Measurements from ENCODE around the gene SPIRE2.
A peak's percentile ranks its signal among the peaks of the same experiment; 100 is the strongest.
"Not testable (repeated sequence)": the region's sequence is repeated elsewhere in the genome, so short reads cannot be mapped to it uniquely, and the experiment has no call there.

The SPIRE2 gene

DNA sequence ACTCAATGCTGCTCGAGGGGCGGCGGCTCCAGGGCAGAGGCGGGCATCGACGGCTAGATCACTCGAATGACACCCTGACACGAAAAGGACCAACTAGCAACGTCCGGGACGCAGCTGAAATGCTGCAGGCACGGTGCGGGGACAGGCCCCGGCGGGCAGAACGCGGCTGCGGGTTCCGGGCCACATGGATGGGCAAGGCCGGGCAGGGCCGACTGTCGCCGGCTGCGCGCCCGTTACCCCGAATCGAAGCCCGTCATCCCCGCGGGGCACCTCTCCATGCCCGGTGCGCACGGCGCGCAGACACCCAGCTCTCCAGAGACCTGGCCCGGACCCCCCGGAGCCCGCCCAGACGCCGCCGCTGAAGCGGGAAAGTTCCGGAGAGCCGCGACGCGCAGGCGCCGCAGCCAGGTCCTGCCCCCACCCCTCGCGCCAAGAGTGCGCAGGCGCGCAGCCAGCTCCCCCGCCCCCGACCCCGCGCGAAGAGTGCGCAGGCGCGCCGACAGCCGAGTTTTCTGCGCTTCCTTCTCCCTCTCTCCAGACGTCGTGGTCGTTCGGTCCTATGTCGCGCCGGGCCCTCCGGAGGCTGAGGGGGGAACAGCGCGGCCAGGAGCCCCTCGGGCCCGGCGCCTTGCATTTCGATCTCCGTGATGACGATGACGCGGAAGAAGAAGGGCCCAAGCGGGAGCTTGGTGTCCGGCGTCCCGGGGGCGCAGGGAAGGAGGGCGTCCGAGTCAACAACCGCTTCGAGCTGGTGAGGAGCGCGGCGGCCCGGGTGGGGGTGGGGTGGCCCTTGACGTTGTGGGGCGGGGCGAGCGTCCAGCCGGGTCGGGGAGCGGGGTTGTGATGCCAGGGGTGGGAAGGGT, 45.1 kb downstream of the SPIRE2 start, which contains the start of gene TCF25:
TSS of gene TCF25 (plus strand) at position 484 of the 863 bp plus-strand sequence. CDS start at position 560, 76 bp downstream.
- H3K36me3 Mint-ChIP-seq (ENCODE audit: insufficient read depth), result peaks cover 56% of the 10 kb centered on the region
- peaks cover 0 to 2% of the 10 kb centered on the region in 2 donors for H3K9me3 Mint-ChIP-seq

GRCh38 chr16:89873972-89874689, 45.9 kb downstream of the SPIRE2 start:
- Mint-ChIP-seq H3K9me3 (peaks cover 0 to 2% of the 10 kb centered on the region in 2 donors), H3K4me3 (peak overlapping the region; percentile 89 to 94), H3K27me3 (no peaks in the 10 kb centered on the region), H3K4me1 (ENCODE audit: low read depth in 2 of 2) (peaks cover 14 to 16% of the 10 kb centered on the region in 2 donors), H3K27ac (peak overlapping the region; percentile 98 to 99), H3K36me3 (ENCODE audit: insufficient read depth) (peaks cover 58% of the 10 kb centered on the region)
- peak; percentile 95 for DNase-seq
- peak; percentile 81 for ATAC-seq (replicated peaks)

More for the DNA sequence above, 45.1 kb downstream of the SPIRE2 start, which contains the start of gene TCF25:
- peaks cover 14 to 16% of the 10 kb centered on the region in 2 donors for H3K4me1 Mint-ChIP-seq (ENCODE audit: low read depth in 2 of 2)
- H3K4me3 Mint-ChIP-seq, result peak within 1 kb of the TSS; percentile 89 to 94
- H3K27ac Mint-ChIP-seq, result peak within 1 kb of the TSS; percentile 98 to 99
- DNase-seq, result peak; percentile 77 to 80 (median 78)
- ATAC-seq (replicated peaks), result peak; percentile 33
- H3K27me3 Mint-ChIP-seq, result no peaks in the 10 kb centered on the region

- Mint-ChIP-seq H3K36me3 (ENCODE audit: insufficient read depth) (peaks cover 78% of the 10 kb centered on the region), H3K4me1 (ENCODE audit: low read depth in 2 of 2) (peaks cover 14 to 19% of the 10 kb centered on the region in 2 donors)
- not testable (repeated sequence) for ATAC-seq (replicated peaks); H3K27me3 Mint-ChIP-seq; DNase-seq; H3K9me3 Mint-ChIP-seq; H3K4me3 Mint-ChIP-seq; H3K27ac Mint-ChIP-seq
Measured at GRCh38 chr16:89879123-89879522, 50.8 kb downstream of the SPIRE2 start.

DNA sequence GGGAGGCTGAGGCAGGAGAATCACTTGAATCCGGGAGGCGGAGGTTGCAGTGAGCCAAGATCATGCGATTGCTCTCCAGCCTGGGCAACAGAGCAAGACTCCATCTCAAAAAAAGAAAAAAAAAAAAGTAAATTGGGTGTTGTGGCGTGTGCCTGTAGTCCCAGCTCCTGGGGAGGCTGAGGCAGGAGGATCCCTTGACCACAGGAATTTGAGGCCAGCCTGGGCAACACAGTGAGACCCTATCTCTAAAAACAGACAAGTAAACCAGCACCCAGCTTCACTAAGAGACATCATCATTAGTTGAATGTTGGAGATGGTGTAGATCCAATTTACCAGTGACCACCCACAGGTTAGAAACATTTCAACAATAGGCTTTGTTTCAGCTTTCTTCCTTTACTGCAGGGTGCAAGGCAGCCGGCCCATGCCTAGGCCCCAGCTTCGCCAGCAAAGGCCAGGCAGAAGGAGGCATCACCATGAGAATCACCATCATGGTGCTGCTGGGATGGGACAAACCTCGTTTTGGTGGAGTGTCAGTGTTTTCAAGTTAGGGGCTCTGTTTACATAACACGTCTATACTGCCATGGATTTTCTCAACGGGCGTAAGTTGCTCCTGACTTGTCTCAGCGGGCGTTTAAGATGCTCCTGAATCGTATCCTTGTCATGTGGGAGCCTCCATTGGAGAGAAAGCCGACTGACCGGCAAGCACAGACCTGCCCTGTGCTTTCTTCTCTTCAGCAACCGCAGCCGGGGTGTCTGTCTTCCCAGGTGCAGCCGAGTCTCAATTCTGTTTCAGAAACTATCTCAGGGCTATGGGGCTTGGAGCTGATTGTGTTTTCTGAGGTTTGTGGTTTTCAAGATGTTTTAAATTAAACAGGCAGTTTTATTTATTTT, 52.4 kb downstream of the SPIRE2 start:
- peaks cover 16 to 17% of the 10 kb centered on the region in 2 donors for H3K4me1 Mint-ChIP-seq (ENCODE audit: low read depth in 2 of 2)
- H3K4me3 Mint-ChIP-seq, result no peak overlapping the region
- no peaks in the 10 kb centered on the region for H3K27me3 Mint-ChIP-seq
- DNase-seq, result no peak
- peaks cover 76% of the 10 kb centered on the region for H3K36me3 Mint-ChIP-seq (ENCODE audit: insufficient read depth)
- H3K9me3 Mint-ChIP-seq, result no peaks in the 10 kb centered on the region
- peak overlapping the region; percentile 19 to 46 for H3K27ac Mint-ChIP-seq
- no peak for ATAC-seq (replicated peaks)

DNA sequence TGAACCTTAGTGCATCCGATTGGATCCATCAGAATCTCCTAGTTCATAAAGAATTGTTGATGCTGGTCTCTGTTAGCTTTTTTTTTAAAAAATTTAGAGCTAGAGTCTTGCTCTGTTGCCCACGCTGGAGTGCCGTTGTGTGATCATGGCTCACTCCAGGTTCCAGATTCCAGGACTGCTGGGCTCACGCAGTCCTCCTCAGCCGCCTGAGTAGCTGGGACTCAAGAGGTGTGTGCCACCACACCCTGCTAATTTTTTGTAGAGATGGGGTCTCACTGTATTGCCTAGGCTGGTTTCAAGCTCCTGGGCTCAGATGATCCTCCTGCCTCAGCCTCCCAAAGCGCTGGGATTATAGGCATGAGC, 53.1 kb downstream of the SPIRE2 start:
- no peak for ATAC-seq (replicated peaks)
- Mint-ChIP-seq H3K4me3 (no peak overlapping the region), H3K9me3 (no peaks in the 10 kb centered on the region), H3K27me3 (no peaks in the 10 kb centered on the region), H3K36me3 (ENCODE audit: insufficient read depth) (peaks cover 76% of the 10 kb centered on the region), H3K27ac (peak overlapping the region in 1 of 2 donors; percentile 19), H3K4me1 (ENCODE audit: low read depth in 2 of 2) (peaks cover 16 to 17% of the 10 kb centered on the region in 2 donors)
- no peak for DNase-seq

DNA sequence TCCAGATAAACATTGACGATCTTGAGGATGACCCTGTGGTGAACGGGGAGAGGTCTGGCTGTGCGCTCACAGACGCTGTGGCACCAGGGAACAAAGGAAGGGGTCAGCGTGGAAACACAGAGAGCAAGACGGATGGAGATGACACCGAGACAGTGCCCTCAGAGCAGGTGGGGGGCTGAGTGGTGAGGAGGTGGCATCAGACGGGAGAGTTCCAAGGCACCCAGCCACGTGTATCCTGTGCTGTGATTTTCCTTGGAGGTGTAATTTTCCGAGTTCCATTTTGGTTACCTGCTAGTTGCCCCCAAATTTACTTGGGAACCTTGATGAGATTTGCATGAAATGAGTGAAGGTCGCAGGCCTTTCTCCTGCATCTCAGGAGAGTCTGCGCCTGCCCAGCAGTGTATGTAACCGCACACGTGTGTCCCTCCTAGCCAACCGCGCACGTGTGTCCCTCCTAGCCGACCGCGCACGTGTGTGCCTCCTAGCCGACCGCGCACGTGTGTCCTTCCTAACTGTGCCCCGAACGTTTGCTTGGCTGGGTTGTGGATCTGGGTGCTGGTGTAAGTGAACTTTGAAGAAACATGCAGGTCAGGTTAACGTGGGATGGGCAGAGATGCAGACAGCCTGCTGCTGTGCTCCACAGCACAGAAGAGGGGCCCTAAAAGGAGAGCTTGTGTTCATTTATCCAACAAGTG, 55.2 kb downstream of the SPIRE2 start:
- peaks cover 12 to 16% of the 10 kb centered on the region in 2 donors for H3K4me1 Mint-ChIP-seq (ENCODE audit: low read depth in 2 of 2)
- H3K9me3 Mint-ChIP-seq, result no peaks in the 10 kb centered on the region
- peaks cover 80% of the 10 kb centered on the region for H3K36me3 Mint-ChIP-seq (ENCODE audit: insufficient read depth)
- H3K4me3 Mint-ChIP-seq, result no peak overlapping the region
- DNase-seq (no peak), ATAC-seq (replicated peaks) (no peak)
- peak overlapping the region in 1 of 2 donors; percentile 38 for H3K27ac Mint-ChIP-seq
- H3K27me3 Mint-ChIP-seq, result no peaks in the 10 kb centered on the region

DNA sequence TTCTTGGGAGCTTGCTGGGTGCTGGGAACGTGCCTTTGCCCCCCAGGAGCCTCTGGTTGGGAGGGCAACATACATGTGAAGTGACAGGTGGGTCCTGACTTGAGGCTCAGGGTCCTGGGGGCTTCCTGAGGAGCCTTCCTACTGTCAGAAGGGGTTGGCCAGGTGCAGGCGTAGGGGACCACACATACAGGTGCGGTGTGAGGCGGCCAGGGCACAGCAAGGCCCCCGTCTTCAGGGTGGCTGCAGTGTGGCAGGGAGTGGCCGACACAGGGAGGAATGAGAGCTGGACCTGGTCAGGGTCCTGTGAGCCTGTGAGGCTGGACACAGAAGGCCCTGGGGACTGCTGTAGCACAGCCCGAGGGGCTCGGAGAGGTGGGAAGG, 55.8 kb downstream of the SPIRE2 start:
- no peak overlapping the region for H3K4me3 Mint-ChIP-seq
- H3K27ac Mint-ChIP-seq, result peak overlapping the region in 1 of 2 donors; percentile 38

DNA sequence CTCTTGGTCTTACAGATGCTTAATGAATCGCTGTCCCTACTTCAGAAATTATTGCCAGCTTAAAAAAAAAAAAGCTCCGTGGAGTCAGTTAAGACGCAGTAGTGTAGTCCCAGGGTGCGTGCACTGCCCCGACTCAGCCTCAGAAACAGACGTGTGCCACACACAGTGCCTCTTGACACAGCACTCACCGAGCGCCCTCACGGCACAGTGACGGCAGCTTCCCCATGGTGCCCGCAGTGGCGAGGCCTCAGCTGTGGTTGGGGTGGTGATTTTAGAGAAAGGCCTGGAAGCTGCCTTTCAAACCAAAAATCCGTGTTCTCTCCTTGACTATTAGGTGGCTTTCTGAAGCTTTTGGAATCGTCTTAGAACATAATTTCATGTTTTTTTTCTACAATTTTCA, 59.0 kb downstream of the SPIRE2 start:
- no peak for DNase-seq
- Mint-ChIP-seq H3K4me1 (ENCODE audit: low read depth in 2 of 2) (peaks cover 14 to 21% of the 10 kb centered on the region in 2 donors), H3K36me3 (ENCODE audit: insufficient read depth) (peaks cover 91% of the 10 kb centered on the region), H3K9me3 (no peaks in the 10 kb centered on the region), H3K27ac (peak overlapping the region; percentile 31 to 32), H3K27me3 (no peaks in the 10 kb centered on the region), H3K4me3 (no peak overlapping the region)
- no peak for ATAC-seq (replicated peaks)

More for the DNA sequence above, 55.8 kb downstream of the SPIRE2 start:
- Mint-ChIP-seq H3K27me3 (no peaks in the 10 kb centered on the region), H3K9me3 (no peaks in the 10 kb centered on the region), H3K36me3 (ENCODE audit: insufficient read depth) (peaks cover 84% of the 10 kb centered on the region), H3K4me1 (ENCODE audit: low read depth in 2 of 2) (peaks cover 12 to 16% of the 10 kb centered on the region in 2 donors)
- no peak for ATAC-seq (replicated peaks)
- no peak for DNase-seq

- H3K4me1 Mint-ChIP-seq (ENCODE audit: low read depth in 2 of 2), result peaks cover 5 to 16% of the 10 kb centered on the region in 2 donors
- H3K4me3 Mint-ChIP-seq, result no peak overlapping the region
- peaks cover 90% of the 10 kb centered on the region for H3K36me3 Mint-ChIP-seq (ENCODE audit: insufficient read depth)
- H3K27me3 Mint-ChIP-seq, result no peaks in the 10 kb centered on the region
- ATAC-seq (replicated peaks), result peak; percentile 65
- H3K9me3 Mint-ChIP-seq, result no peaks in the 10 kb centered on the region
- no peak overlapping the region for H3K27ac Mint-ChIP-seq
- no peak for DNase-seq
Measured at GRCh38 chr16:89890200-89890599, 61.9 kb downstream of the SPIRE2 start.

- DNase-seq, result no peak
- Mint-ChIP-seq H3K9me3 (no peaks in the 10 kb centered on the region), H3K27me3 (no peaks in the 10 kb centered on the region), H3K4me3 (no peak overlapping the region), H3K36me3 (ENCODE audit: insufficient read depth) (peaks cover 88% of the 10 kb centered on the region), H3K4me1 (ENCODE audit: low read depth in 2 of 2) (peaks cover 3 to 14% of the 10 kb centered on the region in 2 donors), H3K27ac (peak overlapping the region; percentile 60 to 75)
- no peak for ATAC-seq (replicated peaks)
Measured at GRCh38 chr16:89890886-89891657, 62.8 kb downstream of the SPIRE2 start.

- Mint-ChIP-seq H3K36me3 (ENCODE audit: insufficient read depth) (peaks cover 88% of the 10 kb centered on the region), H3K9me3 (no peaks in the 10 kb centered on the region)
Measured at GRCh38 chr16:89892055-89892630, 63.9 kb downstream of the SPIRE2 start.

More at GRCh38 chr16:89892055-89892630, 63.9 kb downstream of the SPIRE2 start:
- Mint-ChIP-seq H3K27ac (peak overlapping the region; percentile 60 to 75), H3K27me3 (no peaks in the 10 kb centered on the region), H3K4me1 (ENCODE audit: low read depth in 2 of 2) (peaks cover 3 to 14% of the 10 kb centered on the region in 2 donors), H3K4me3 (no peak overlapping the region)
- DNase-seq (no peak), ATAC-seq (replicated peaks) (no peak)

All from effector memory CD8-positive, alpha-beta T cell (primary cell).